Bronchus fibroblast of lung (primary cell): ENCODE data around the gene SNRPE. TPM values are rescaled to one million over a fixed set of nuclear protein-coding genes. Genes with fewer than 3 reads are reported as not detected.

ENCODE experiments used
- total RNA-seq: library from RNA; depleted of rRNA; stranded (reverse); fragments of >200 nt; gene quantifications from 2 replicates; pipeline ENCODE4 v1.2.3, GENCODE V29; 2015

The SNRPE gene
- 69.1 and 109 TPM in 2 replicates for total RNA-seq

GRCh38 chr1:203861379-203862184, at the start of gene SNRPE:
SNRPE (plus strand) TSS chr1:203861599; CDS start chr1:203861660, 61 bp downstream.

Other genes starting within 250 kb of the SNRPE start
- gene ATP2B4, start 234.8 kb upstream of the SNRPE start, total RNA-seq, result 58.5 and 59.6 TPM in 2 replicates
- not detected in 2 replicates for gene LAX1, start 96.4 kb upstream of the SNRPE start, total RNA-seq
- 4.3 and 5.0 TPM in 2 replicates for gene ZBED6, start 66.0 kb upstream of the SNRPE start, total RNA-seq
- gene ZC3H11A, start 66.0 kb upstream of the SNRPE start, total RNA-seq, result 33.3 and 43.4 TPM in 2 replicates
- 5.6 and 7.1 TPM in 2 replicates for gene SOX13, start 211.5 kb downstream of the SNRPE start, total RNA-seq